HG02884 (cell line): ENCODE results near the gene UBASH3B.
"Not testable (repeated sequence)": the region's sequence is repeated elsewhere in the genome, so short reads cannot be mapped to it uniquely, and the experiment has no call there.

Source experiments
- ATAC-seq: cut with Tn5 transposase; IDR thresholded peaks from one replicate; pipeline ENCODE4 v1.9.1; 2021; ENCODE audit warnings: mild to moderate bottlenecking, moderate library complexity; ENCODE audit not compliant: unreplicated experiment

Gene UBASH3B

GRCh38 chr11:122727101-122727929 is 71.8 kb downstream of the UBASH3B start:
- peak; percentile 78 for ATAC-seq

- no peak for ATAC-seq
Measured at GRCh38 chr11:122728561-122728960, 73.0 kb downstream of the UBASH3B start.

GRCh38 chr11:122729139-122729538 is 73.6 kb downstream of the UBASH3B start:
- no peak for ATAC-seq

GRCh38 chr11:122730694-122731093 is 75.2 kb downstream of the UBASH3B start:
- not testable (repeated sequence) for ATAC-seq

- no peak for ATAC-seq
Measured at GRCh38 chr11:122731500-122731913, 76.0 kb downstream of the UBASH3B start.

GRCh38 chr11:122732342-122733315 is 77.1 kb downstream of the UBASH3B start:
- no peak for ATAC-seq

- no peak for ATAC-seq
Measured at GRCh38 chr11:122733318-122733717, 77.8 kb downstream of the UBASH3B start.

- ATAC-seq: no peak
Measured at GRCh38 chr11:122734848-122735496, 79.5 kb downstream of the UBASH3B start.

GRCh38 chr11:122737951-122738693 is 82.6 kb downstream of the UBASH3B start:
- no peak for ATAC-seq

GRCh38 chr11:122741613-122742300 is 86.2 kb downstream of the UBASH3B start:
- ATAC-seq: no peak

- no peak for ATAC-seq
Measured at GRCh38 chr11:122742301-122743018, 86.9 kb downstream of the UBASH3B start.

GRCh38 chr11:122743097-122743741 is 87.7 kb downstream of the UBASH3B start:
- ATAC-seq: no peak

GRCh38 chr11:122743949-122744348 is 88.4 kb downstream of the UBASH3B start:
- ATAC-seq: peak; percentile 58

GRCh38 chr11:122744357-122744756 is 88.8 kb downstream of the UBASH3B start:
- ATAC-seq: peak; percentile 1

GRCh38 chr11:122745111-122745510 is 89.6 kb downstream of the UBASH3B start:
- ATAC-seq: no peak

- ATAC-seq: peak; percentile 49
Measured at GRCh38 chr11:122746050-122746478, 90.5 kb downstream of the UBASH3B start.

- ATAC-seq: no peak
Measured at GRCh38 chr11:122746611-122747244, 91.2 kb downstream of the UBASH3B start.

GRCh38 chr11:122747351-122747781 is 91.8 kb downstream of the UBASH3B start:
- no peak for ATAC-seq
